GM12872 (cell line): ENCODE data around the gene CCT5.

Source experiments
- CTCF ChIP-seq: IDR thresholded peaks from 3 replicates; pipeline ENCODE4 v1.5.1; 2011; ENCODE audit warnings: low read depth, mild to moderate bottlenecking, low read length, moderate library complexity; ENCODE audit not compliant: insufficient read depth

Gene CCT5

DNA sequence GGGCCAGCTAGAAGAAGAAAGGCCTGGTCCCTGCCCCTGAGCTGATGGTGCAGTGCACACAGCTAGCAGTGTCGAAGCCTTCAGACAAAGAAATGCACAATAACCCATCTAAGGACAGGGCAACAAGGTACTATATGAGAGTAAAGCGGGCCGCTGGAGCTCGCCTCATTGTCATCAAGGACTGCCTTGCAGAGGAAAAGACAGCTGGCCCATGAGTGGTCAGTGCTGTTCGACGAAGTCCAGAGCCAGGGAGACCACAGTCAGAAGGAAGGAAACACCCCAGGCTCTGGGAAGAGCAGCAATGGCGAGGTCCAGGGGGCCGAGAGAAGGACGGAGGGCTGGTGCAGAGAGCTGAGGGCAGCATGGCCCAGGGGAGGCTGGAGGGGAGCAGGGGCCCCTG, 17.7 kb upstream of the CCT5 start:
- no peak for TF ChIP-seq CTCF

DNA sequence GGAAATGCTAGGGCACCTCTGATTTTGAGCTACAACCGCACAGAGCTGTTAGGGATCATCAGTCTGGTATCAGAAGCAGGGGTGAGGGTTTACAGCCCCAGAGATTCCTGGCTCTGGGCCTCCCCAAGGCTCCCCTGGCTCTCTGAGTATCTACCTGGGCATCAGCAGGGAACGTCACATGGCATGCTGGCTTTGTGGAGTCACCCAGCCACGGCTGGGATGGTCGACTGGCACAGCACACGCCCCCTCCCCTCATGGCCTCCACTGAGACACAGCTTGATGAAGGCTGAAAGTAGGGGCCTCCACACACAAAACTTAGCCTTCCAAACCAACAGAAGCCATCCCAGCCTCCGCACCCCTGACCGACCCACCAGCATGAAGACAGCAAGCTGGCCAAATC, 17.1 kb upstream of the CCT5 start:
- no peak for TF ChIP-seq CTCF

GRCh38 chr5:10233505-10233904, 16.6 kb upstream of the CCT5 start:
- no peak for TF ChIP-seq CTCF

DNA sequence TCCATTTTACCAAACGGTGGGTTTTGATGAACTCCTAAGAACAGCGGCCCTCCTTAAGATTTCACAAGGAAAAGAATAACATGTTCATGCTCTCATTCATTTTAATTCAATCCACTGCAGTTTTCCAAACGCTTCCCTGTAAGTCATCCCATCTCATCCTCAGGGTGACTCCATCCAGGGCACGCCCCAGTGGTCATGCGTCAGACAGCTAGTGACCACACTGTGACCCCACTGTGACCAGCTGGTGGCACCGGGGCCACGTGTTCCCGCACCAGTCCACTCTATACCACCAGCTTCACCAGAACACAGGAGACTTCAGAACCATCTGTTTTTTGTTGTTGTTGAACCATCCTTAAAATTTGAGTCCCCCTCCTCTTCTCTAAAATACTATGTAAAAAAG, 14.7 kb upstream of the CCT5 start:
- no peak for TF ChIP-seq CTCF

- TF ChIP-seq CTCF, result no peak
Observed at GRCh38 chr5:10243660-10244240, 6.3 kb upstream of the CCT5 start.

DNA sequence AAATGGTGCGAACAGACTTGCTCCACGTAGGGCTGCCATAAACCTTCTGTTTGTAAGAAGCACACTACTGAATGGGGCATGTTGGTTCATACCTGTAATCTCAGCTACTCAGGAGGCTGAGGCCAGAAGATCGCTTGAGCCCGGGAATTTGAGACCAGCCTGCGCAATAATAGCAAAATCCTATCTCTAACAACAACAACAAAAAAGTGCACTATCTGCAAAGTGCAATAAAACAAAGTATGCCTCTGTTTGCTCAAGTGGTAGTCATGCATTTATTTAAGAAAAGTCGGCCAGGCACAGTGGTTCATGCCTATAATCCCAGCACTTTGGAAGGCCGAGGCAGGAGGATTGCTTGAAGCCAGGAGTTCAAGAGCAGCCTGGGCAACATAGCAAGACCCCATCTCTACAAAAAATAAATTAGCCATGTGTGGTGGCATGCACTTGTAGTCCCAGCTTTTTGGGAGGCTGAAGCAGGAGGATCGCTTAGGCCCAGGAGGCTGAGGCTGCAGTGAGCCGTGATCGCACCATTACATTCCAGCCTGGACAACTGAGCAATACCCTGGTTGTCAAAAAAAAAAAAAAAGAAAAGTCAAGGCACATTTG, 5.6 kb upstream of the CCT5 start:
- TF ChIP-seq CTCF, result no peak

- TF ChIP-seq CTCF, result no peak
Observed at GRCh38 chr5:10246761-10247160, 3.3 kb upstream of the CCT5 start.
